IMR-90 (cell line): Measurements from ENCODE around the gene NANOG. TPM values are rescaled to one million over a fixed set of nuclear protein-coding genes. Genes with fewer than 3 reads are reported as not detected.

Source experiments
- ATAC-seq: fragments of 200-7000 bp; cut with Tn5 transposase; 2 replicates; pipeline ENCODE4 v1.9.1; 2020; ENCODE audit warnings: low read depth, mild to moderate bottlenecking, moderate library complexity
- BruUV-seq: library from RNA; stranded (reverse); fragments of 400-500 nt; replicated peaks from 2 replicates; lab custom pipeline; 2021; lab: Mats Ljungman, UMichigan
- CTCF ChIA-PET: fragments of 300-600 bp; formaldehyde crosslinking; extraction: SDS; loops from one replicate; lab custom pipeline; 2021; ENCODE audit warnings: antibody characterized with exemption; lab: Yijun Ruan, JAX
- POLR2A ChIA-PET: fragments of 300-600 bp; sonication (Branson Sonifier 250); formaldehyde crosslinking; loops from one replicate; lab custom pipeline; 2022; ENCODE audit warnings: antibody characterized with exemption; ENCODE audit not compliant: unreplicated experiment; lab: Charles Lee
- DNase-seq: peaks from one replicate; pipeline ENCODE4 v3.0.0; 2013
- H2AFZ ChIP-seq: replicated peaks from 2 replicates; pipeline ENCODE3; 2013; ENCODE audit warnings: low read length, mild to moderate bottlenecking; ENCODE audit not compliant: poor library complexity
- H2AK5ac ChIP-seq: 2 replicates; pipeline ENCODE4 v1.6.1; 2013; ENCODE audit warnings: low read depth, low read length, inconsistent platforms
- H2AK9ac ChIP-seq: replicated peaks from 2 replicates; pipeline ENCODE3; 2013; ENCODE audit warnings: mild to moderate bottlenecking, low read depth, low read length, moderate library complexity; ENCODE audit not compliant: poor library complexity
- H2BK120ac ChIP-seq: 2 replicates; pipeline ENCODE4 v1.6.1; 2013; ENCODE audit warnings: low read depth, low read length, inconsistent platforms
- H2BK15ac ChIP-seq: 3 replicates; pipeline ENCODE4 v1.6.1; 2013; ENCODE audit warnings: low read depth, low read length, inconsistent platforms
- H2BK20ac ChIP-seq: 2 replicates; pipeline ENCODE4 v1.6.1; 2013; ENCODE audit warnings: low read depth, mild to moderate bottlenecking, inconsistent platforms, low read length, moderate library complexity
- H2BK5ac ChIP-seq: 2 replicates; pipeline ENCODE4 v1.6.1; 2013; ENCODE audit warnings: mild to moderate bottlenecking, low read depth, low read length, inconsistent platforms; ENCODE audit not compliant: poor library complexity, severe bottlenecking
- H3K14ac ChIP-seq: replicated peaks from 2 replicates; pipeline ENCODE4 v1.6.1; 2013; ENCODE audit warnings: low read depth, low read length, inconsistent platforms
- H3K18ac ChIP-seq: 2 replicates; pipeline ENCODE4 v1.6.1; 2013; ENCODE audit warnings: low read depth, low read length, control low read depth
- H3K23ac ChIP-seq: 2 replicates; pipeline ENCODE4 v1.6.1; 2013; ENCODE audit warnings: low read depth, low read length, inconsistent platforms
- H3K27ac ChIP-seq: 2 replicates; pipeline ENCODE4 v1.5.1; 2013; ENCODE audit warnings: mild to moderate bottlenecking, control low read depth, low read length; ENCODE audit not compliant: insufficient read depth
- H3K27me3 ChIP-seq: 2 replicates; pipeline ENCODE4 v1.6.1; 2013; ENCODE audit warnings: low read length; ENCODE audit not compliant: control insufficient read depth, insufficient read depth
- H3K36me3 ChIP-seq: 2 replicates; pipeline ENCODE4 v1.6.1; 2013; ENCODE audit warnings: low read length, mixed read lengths; ENCODE audit not compliant: control insufficient read depth, insufficient read depth
- H3K4ac ChIP-seq: 2 replicates; pipeline ENCODE4 v1.6.1; 2013; ENCODE audit warnings: low read depth, low read length, inconsistent platforms
- H3K4me1 ChIP-seq: 2 replicates; pipeline ENCODE4 v1.6.1; 2013; ENCODE audit warnings: low read length, mixed read lengths; ENCODE audit not compliant: control insufficient read depth, insufficient read depth
- H3K4me2 ChIP-seq: 2 replicates; pipeline ENCODE4 v1.6.1; 2013; ENCODE audit warnings: low read depth, mild to moderate bottlenecking, control low read depth, low read length, moderate library complexity
- H3K4me3 ChIP-seq: 2 replicates; pipeline ENCODE4 v1.5.1; 2013; ENCODE audit warnings: low read depth, mild to moderate bottlenecking, control low read depth, low read length, moderate library complexity; ENCODE audit not compliant: insufficient read depth
- H3K56ac ChIP-seq: 2 replicates; pipeline ENCODE4 v1.6.1; 2013; ENCODE audit warnings: low read length, inconsistent platforms; ENCODE audit not compliant: insufficient read depth; ENCODE audit errors: extremely low read depth
- H3K79me1 ChIP-seq, 2 experiments: 2 replicates each; pipeline ENCODE4 v1.6.1; 2013; ENCODE audit warnings: low read length in 2 of 2, inconsistent platforms in 1 of 2, low read depth in 1 of 2
- H3K9ac ChIP-seq: 2 replicates; pipeline ENCODE4 v1.6.1; 2013; ENCODE audit warnings: low read depth, low read length, control low read depth
- H3K9me1 ChIP-seq: 2 replicates; pipeline ENCODE4 v1.6.1; 2013; ENCODE audit warnings: low read length, inconsistent platforms; ENCODE audit not compliant: insufficient read depth
- H3K9me3 ChIP-seq: 2 replicates; pipeline ENCODE4 v1.6.1; 2013; ENCODE audit warnings: low read length; ENCODE audit not compliant: control insufficient read depth, insufficient read depth
- H4K20me1 ChIP-seq: 2 replicates; pipeline ENCODE4 v1.6.1; 2013; ENCODE audit warnings: low read length, inconsistent platforms; ENCODE audit not compliant: insufficient read depth
- H4K5ac ChIP-seq: 2 replicates; pipeline ENCODE4 v1.6.1; 2013; ENCODE audit warnings: mild to moderate bottlenecking, low read depth, low read length, control low read depth
- H4K8ac ChIP-seq, 2 experiments: 2 replicates each; pipeline ENCODE4 v1.6.1; 2013; ENCODE audit warnings: low read depth in 2 of 2, low read length in 2 of 2, control low read depth in 1 of 2, inconsistent platforms in 1 of 2
- H4K91ac ChIP-seq: 2 replicates; pipeline ENCODE4 v1.6.1; 2013; ENCODE audit warnings: low read depth, low read length, inconsistent platforms; ENCODE audit not compliant: insufficient read depth
- BHLHE40 ChIP-seq: fragments of 150-350 bp; IDR thresholded peaks from 2 replicates; pipeline ENCODE4 v1.6.1; 2016; ENCODE audit warnings: mild to moderate bottlenecking, low read depth, low read length
- CHD1 ChIP-seq: IDR thresholded peaks from 2 replicates; pipeline ENCODE4 v1.6.1; 2012; ENCODE audit warnings: low read depth, low read length, improper control_type of control experiment
- FOS ChIP-seq: fragments of 150-350 bp; IDR thresholded peaks from 2 replicates; pipeline ENCODE4 v1.6.1; 2016; ENCODE audit warnings: low read depth, low read length
- MAZ ChIP-seq: IDR thresholded peaks from 2 replicates; pipeline ENCODE4 v1.6.1; 2012; ENCODE audit warnings: low read depth, mild to moderate bottlenecking, low read length, improper control_type of control experiment, moderate library complexity, borderline replicate concordance
- MXI1 ChIP-seq: IDR thresholded peaks from 2 replicates; pipeline ENCODE4 v1.6.1; 2012; ENCODE audit warnings: low read depth, mild to moderate bottlenecking, low read length, moderate library complexity, borderline replicate concordance
- RCOR1 ChIP-seq: IDR thresholded peaks from 2 replicates; pipeline ENCODE4 v1.6.1; 2012; ENCODE audit warnings: mild to moderate bottlenecking, low read length, improper control_type of control experiment; ENCODE audit not compliant: insufficient replicate concordance
- RFX5 ChIP-seq: IDR thresholded peaks from 2 replicates; pipeline ENCODE4 v1.8.0; 2012; ENCODE audit warnings: low read depth, mild to moderate bottlenecking, low read length, moderate library complexity
- WGBS, 2 experiments: methylation state at CpG; one replicate each; pipeline versions ENCODE4 v1.1.5 to v1.1.7; 2013; ENCODE audit warnings: missing lambda C conversion rate in 2 of 2; ENCODE audit not compliant: insufficient read length in 1 of 2; ENCODE audit errors: extremely low coverage in 2 of 2; 5-methylcytosine and 5-hydroxymethylcytosine counted together
- dilution Hi-C: fragments of 300-500 bp; cut with HindIII; formaldehyde crosslinking; loops from one replicate; pipeline ENCODE4 v1.14.3; 2018; ENCODE audit warnings: low sequenced_read_pairs; ENCODE audit not compliant: unreplicated experiment
- in situ Hi-C: fragments of 300-500 bp; cut with MboI; formaldehyde crosslinking; loops from 3 replicates; pipeline ENCODE4 v1.14.3; 2019; ENCODE audit warnings: low sequenced_read_pairs, inconsistent platforms, mixed read lengths
- intact Hi-C: fragments of 100-400 bp; cut with micrococcal nuclease; formaldehyde crosslinking; loops from 2 replicates; pipeline ENCODE4 v1.10.0; 2022
- polyA plus RNA-seq, 3 experiments: library from polyadenylated mRNA; depleted of rRNA; stranded (reverse); fragments of >200 nt; gene quantifications; 2 replicates each; pipeline ENCODE4 v1.2.3, GENCODE V29; 2012; ENCODE audit warnings: low replicate concordance in 1 of 3
- total RNA-seq: library from RNA; depleted of rRNA; stranded (reverse); fragments of >200 nt; gene quantifications from 2 replicates; pipeline ENCODE4 v1.2.3, GENCODE V29; 2012
- TF ChIP-seq, protein P1 (sequence below): fragments of 150-350 bp; IDR thresholded peaks from 2 replicates; pipeline ENCODE4 v1.6.1; 2017; ENCODE audit warnings: mild to moderate bottlenecking, antibody characterized with exemption, low read length, low read depth
- TF ChIP-seq, protein P2 (sequence below): fragments of 150-350 bp; IDR thresholded peaks from 2 replicates; pipeline ENCODE4 v1.6.1; 2016; ENCODE audit warnings: low read depth, mild to moderate bottlenecking, low read length, moderate library complexity, borderline replicate concordance

The NANOG gene
- total and polyA plus RNA-seq, 2 of the 4 experiments (the other 2 are of a cell fraction) = not detected

DNA sequence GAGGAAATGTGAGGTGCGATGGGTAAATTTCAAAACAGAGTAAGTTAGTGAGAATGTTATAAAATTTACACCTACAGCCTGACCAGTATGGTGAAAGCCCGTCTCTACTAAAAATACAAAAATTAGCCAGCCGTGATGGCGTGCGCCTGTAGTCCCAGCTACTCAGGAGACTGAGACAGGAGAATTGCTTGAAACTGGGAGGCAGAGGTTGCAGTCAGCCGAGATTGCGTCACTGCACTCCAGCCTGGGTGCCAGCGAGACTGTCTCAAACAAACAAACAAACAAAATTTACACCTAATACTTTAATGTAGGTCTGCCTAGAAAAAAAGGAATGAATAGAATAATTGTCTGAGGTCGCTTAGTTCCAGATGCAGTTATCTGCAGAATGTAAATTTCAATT lies 45.9 kb downstream of the NANOG start:
- CTCF ChIA-PET = interaction anchor here (0.6 kb wide), 1 partner anchor 243 kb away, joined by 4 read pairs; no protein-coding TSS in a partner anchor
- no peak for ATAC-seq
- POLR2A ChIA-PET = no interaction called here

More for the DNA sequence above, 45.9 kb downstream of the NANOG start:
- H2AK5ac ChIP-seq = no peak overlapping the region
- no peaks in the 10 kb centered on the region for H3K4me1 ChIP-seq
- H3K4ac ChIP-seq = no peak overlapping the region
- H2AK9ac ChIP-seq = no peak overlapping the region
- TF ChIP-seq CHD1 (no peak), RFX5 (no peak), MXI1 (no peak), MAZ (no peak), BHLHE40 (no peak), RCOR1 (no peak), FOS (no peak)
- TF ChIP-seq, protein P1, sequence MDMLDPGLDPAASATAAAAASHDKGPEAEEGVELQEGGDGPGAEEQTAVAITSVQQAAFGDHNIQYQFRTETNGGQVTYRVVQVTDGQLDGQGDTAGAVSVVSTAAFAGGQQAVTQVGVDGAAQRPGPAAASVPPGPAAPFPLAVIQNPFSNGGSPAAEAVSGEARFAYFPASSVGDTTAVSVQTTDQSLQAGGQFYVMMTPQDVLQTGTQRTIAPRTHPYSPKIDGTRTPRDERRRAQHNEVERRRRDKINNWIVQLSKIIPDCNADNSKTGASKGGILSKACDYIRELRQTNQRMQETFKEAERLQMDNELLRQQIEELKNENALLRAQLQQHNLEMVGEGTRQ = no peak
- TF ChIP-seq, protein P2, sequence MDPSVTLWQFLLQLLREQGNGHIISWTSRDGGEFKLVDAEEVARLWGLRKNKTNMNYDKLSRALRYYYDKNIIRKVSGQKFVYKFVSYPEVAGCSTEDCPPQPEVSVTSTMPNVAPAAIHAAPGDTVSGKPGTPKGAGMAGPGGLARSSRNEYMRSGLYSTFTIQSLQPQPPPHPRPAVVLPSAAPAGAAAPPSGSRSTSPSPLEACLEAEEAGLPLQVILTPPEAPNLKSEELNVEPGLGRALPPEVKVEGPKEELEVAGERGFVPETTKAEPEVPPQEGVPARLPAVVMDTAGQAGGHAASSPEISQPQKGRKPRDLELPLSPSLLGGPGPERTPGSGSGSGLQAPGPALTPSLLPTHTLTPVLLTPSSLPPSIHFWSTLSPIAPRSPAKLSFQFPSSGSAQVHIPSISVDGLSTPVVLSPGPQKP = no peak
- H3K23ac ChIP-seq = no peak overlapping the region
- no peak overlapping the region for H3K4me3 ChIP-seq
- H3K18ac ChIP-seq = no peak overlapping the region
- H3K9me1 ChIP-seq = no peaks in the 10 kb centered on the region
- H2BK120ac ChIP-seq = no peak overlapping the region
- no peak overlapping the region for H3K4me2 ChIP-seq
- no TSS peak for BruUV-seq
- H4K8ac ChIP-seq = no peak overlapping the region
- intact Hi-C loops (no loop called here), in situ Hi-C loops (no loop called here), dilution Hi-C loops (no loop called here)
- no peaks in the 10 kb centered on the region for H3K9me3 ChIP-seq
- H4K20me1 ChIP-seq = no peaks in the 10 kb centered on the region
- H2BK15ac ChIP-seq = no peak overlapping the region
- no peak overlapping the region for H2BK20ac ChIP-seq
- H3K27me3 ChIP-seq = no peaks in the 10 kb centered on the region; the same call in 1 of the 2 replicates
- H2BK5ac ChIP-seq = no peak overlapping the region
- H3K14ac ChIP-seq = no peak overlapping the region
- H4K91ac ChIP-seq = no peak overlapping the region
- no peaks in the 10 kb centered on the region for H3K79me1 ChIP-seq
- H4K5ac ChIP-seq = no peak overlapping the region
- H2AFZ ChIP-seq = no peak overlapping the region
- H3K27ac ChIP-seq = no peak overlapping the region
- WGBS, 2 experiments = no CpG with 5 or more reads among the region's 9 CpGs
- H3K36me3 ChIP-seq = no peaks in the 10 kb centered on the region
- no peak overlapping the region for H3K56ac ChIP-seq
- H3K9ac ChIP-seq = no peak overlapping the region
- DNase-seq = no peak
